ENCODE measurements around the gene MINDY4B.

Gene MINDY4B

DNA sequence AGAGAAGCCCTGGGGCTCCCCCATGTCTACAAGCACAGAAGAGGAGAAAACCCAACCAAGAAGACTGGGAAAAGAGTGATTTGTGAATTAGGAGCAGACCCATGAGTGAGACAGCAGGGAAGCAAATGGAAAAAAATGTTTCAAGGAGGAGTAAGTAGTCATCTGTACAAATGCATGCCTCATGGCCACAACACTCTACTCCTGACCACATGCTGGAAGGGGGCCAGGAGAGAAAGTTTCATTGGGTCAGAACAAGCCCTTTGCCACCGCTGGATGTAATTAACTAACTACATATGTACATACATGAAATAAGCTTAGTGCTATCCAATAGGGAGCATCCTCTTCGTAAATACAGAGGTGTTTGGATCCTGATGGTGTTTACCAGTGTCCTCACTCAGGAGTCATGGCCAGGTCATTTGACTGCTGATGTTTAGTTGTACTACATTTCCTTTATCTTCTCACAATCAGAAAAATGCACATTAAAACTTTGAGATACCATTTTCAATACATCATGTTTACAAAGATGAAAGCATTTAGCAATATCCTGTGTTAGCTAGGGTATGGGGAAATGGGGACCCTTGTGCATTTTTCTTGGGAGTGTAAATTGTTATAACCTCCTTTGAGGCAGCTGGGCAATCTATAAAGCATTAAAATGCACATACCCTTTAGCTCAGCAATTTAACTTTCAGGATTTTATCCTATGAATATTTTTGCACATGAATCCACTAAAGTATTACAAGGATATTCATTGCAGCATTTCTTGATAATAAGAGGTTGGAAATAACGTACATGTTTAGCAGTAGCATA lies 40.2 kb upstream of the MINDY4B start:
- ChIA-PET CTCF (interaction anchor here (0.6 kb wide), 1 partner anchor 28 kb away, joined by 7 read pairs; no protein-coding TSS in a partner anchor), POLR2A (no interaction called here)
- Histone ChIP-seq H3K27ac (ENCODE audit: extremely low read depth, low read depth, low read length) (no peak overlapping the region), H3K36me3 (ENCODE audit: control insufficient read depth in 2 of 2, insufficient read depth in 1 of 2, low read length in 2 of 2) (no peaks in the 10 kb centered on the region), H3K4me1 (ENCODE audit: control insufficient read depth, insufficient read depth, low read length) (no peaks in the 10 kb centered on the region), H3K9me3 (ENCODE audit: control insufficient read depth, insufficient read depth, low read depth, low read length) (no peaks in the 10 kb centered on the region), H3K4me3 (ENCODE audit: low read depth, low read length) (no peak overlapping the region)
- TF ChIP-seq ZNF184 (tag by site-specific recombination; IDR thresholded peaks at IDR 0.05) (no peak), ZNF335 (tag by site-specific recombination; conservative IDR thresholded peaks at IDR 0.05) (no peak), ZNF426 (tag by site-specific recombination; IDR thresholded peaks at IDR 0.05) (no peak), ZNF341 (tag by site-specific recombination; IDR thresholded peaks at IDR 0.05; ENCODE audit: low read depth) (no peak), ZNF610 (tag by site-specific recombination; IDR thresholded peaks at IDR 0.05; ENCODE audit: borderline replicate concordance) (no peak), ZNF664 (tag by site-specific recombination; IDR thresholded peaks at IDR 0.05) (no peak), ZIC2 (tag by site-specific recombination; IDR thresholded peaks at IDR 0.05) (no peak), KLF8 (tag by site-specific recombination; IDR thresholded peaks at IDR 0.05) (no peak), ZNF157 (tag by site-specific recombination; IDR thresholded peaks at IDR 0.05) (no peak), ZNF777 (tag by site-specific recombination; IDR thresholded peaks at IDR 0.05; ENCODE audit: borderline replicate concordance) (no peak), ZNF174 (tag by site-specific recombination; IDR thresholded peaks at IDR 0.05) (no peak), YY2 (tag by site-specific recombination; IDR thresholded peaks at IDR 0.05) (no peak), ZNF623 (tag by site-specific recombination; IDR thresholded peaks at IDR 0.05) (no peak), ZNF114 (tag by site-specific recombination; IDR thresholded peaks at IDR 0.05) (no peak)
- TF ChIP-seq, protein P1, sequence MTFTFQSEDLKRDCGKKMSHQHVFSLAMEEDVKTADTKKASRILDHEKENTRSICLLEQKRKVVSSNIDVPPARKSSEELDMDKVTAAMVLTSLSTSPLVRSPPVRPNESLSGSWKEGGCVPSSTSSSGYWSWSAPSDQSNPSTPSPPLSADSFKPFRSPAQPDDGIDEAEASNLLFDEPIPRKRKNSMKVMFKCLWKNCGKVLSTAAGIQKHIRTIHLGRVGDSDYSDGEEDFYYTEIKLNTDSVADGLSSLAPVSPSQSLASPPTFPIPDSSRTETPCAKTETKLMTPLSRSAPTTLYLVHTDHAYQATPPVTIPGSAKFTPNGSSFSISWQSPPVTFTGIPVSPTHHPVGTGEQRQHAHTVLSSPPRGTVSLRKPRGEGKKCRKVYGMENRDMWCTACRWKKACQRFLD (tag by site-specific recombination; IDR thresholded peaks at IDR 0.05): no peak
- TF ChIP-seq, protein P2, sequence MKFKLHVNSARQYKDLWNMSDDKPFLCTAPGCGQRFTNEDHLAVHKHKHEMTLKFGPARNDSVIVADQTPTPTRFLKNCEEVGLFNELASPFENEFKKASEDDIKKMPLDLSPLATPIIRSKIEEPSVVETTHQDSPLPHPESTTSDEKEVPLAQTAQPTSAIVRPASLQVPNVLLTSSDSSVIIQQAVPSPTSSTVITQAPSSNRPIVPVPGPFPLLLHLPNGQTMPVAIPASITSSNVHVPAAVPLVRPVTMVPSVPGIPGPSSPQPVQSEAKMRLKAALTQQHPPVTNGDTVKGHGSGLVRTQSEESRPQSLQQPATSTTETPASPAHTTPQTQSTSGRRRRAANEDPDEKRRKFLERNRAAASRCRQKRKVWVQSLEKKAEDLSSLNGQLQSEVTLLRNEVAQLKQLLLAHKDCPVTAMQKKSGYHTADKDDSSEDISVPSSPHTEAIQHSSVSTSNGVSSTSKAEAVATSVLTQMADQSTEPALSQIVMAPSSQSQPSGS (tag by site-specific recombination; IDR thresholded peaks at IDR 0.05; ENCODE audit: low read depth): no peak
- TF ChIP-seq, protein P3, sequence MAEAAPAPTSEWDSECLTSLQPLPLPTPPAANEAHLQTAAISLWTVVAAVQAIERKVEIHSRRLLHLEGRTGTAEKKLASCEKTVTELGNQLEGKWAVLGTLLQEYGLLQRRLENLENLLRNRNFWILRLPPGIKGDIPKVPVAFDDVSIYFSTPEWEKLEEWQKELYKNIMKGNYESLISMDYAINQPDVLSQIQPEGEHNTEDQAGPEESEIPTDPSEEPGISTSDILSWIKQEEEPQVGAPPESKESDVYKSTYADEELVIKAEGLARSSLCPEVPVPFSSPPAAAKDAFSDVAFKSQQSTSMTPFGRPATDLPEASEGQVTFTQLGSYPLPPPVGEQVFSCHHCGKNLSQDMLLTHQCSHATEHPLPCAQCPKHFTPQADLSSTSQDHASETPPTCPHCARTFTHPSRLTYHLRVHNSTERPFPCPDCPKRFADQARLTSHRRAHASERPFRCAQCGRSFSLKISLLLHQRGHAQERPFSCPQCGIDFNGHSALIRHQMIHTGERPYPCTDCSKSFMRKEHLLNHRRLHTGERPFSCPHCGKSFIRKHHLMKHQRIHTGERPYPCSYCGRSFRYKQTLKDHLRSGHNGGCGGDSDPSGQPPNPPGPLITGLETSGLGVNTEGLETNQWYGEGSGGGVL (tag by site-specific recombination; IDR thresholded peaks at IDR 0.05): no peak
- TF ChIP-seq, protein P4, sequence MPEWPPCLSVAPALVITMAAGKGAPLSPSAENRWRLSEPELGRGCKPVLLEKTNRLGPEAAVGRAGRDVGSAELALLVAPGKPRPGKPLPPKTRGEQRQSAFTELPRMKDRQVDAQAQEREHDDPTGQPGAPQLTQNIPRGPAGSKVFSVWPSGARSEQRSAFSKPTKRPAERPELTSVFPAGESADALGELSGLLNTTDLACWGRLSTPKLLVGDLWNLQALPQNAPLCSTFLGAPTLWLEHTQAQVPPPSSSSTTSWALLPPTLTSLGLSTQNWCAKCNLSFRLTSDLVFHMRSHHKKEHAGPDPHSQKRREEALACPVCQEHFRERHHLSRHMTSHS (tag by site-specific recombination; IDR thresholded peaks at IDR 0.05): no peak
- TF ChIP-seq, protein P5, sequence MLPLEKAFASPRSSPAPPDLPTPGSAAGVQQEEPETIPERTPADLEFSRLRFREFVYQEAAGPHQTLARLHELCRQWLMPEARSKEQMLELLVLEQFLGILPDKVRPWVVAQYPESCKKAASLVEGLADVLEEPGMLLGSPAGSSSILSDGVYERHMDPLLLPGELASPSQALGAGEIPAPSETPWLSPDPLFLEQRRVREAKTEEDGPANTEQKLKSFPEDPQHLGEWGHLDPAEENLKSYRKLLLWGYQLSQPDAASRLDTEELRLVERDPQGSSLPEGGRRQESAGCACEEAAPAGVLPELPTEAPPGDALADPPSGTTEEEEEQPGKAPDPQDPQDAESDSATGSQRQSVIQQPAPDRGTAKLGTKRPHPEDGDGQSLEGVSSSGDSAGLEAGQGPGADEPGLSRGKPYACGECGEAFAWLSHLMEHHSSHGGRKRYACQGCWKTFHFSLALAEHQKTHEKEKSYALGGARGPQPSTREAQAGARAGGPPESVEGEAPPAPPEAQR (tag by site-specific recombination; IDR thresholded peaks at IDR 0.05): no peak
